ENCODE data around the gene IGF2BP1.
"Not testable (repeated sequence)": the region's sequence is repeated elsewhere in the genome, so short reads cannot be mapped to it uniquely, and the experiment has no call there.

Gene IGF2BP1

GRCh38 chr17:49002331-49002730, 5.1 kb downstream of the IGF2BP1 start:
- TF ChIP-seq CTCF (IDR thresholded peaks at IDR 0.05; ENCODE audit: insufficient read depth, missing control alignments): no peak
- FAIRE-seq: no peak
- DNase-seq (ENCODE audit: insufficient read length, low spot score): no peak

GRCh38 chr17:49002766-49003165, 5.6 kb downstream of the IGF2BP1 start:
- DNase-seq (ENCODE audit: insufficient read length, low spot score) (no peak), FAIRE-seq (no peak)
- no peak for TF ChIP-seq CTCF (IDR thresholded peaks at IDR 0.05; ENCODE audit: insufficient read depth, missing control alignments)

GRCh38 chr17:49003557-49004511, 6.6 kb downstream of the IGF2BP1 start:
- no peak for DNase-seq (ENCODE audit: insufficient read length, low spot score)
- TF ChIP-seq CTCF (IDR thresholded peaks at IDR 0.05; ENCODE audit: insufficient read depth, missing control alignments): no peak
- no peak for FAIRE-seq

GRCh38 chr17:49005140-49005539, 8.0 kb downstream of the IGF2BP1 start:
- no peak for DNase-seq (ENCODE audit: insufficient read length, low spot score)
- TF ChIP-seq CTCF (IDR thresholded peaks at IDR 0.05; ENCODE audit: insufficient read depth, missing control alignments): no peak
- no peak for FAIRE-seq

GRCh38 chr17:49008908-49009307, 11.7 kb downstream of the IGF2BP1 start:
- DNase-seq (ENCODE audit: insufficient read length, low spot score); FAIRE-seq: not testable (repeated sequence)

- FAIRE-seq (no peak), DNase-seq (ENCODE audit: insufficient read length, low spot score) (no peak)
- no peak for TF ChIP-seq CTCF (IDR thresholded peaks at IDR 0.05; ENCODE audit: insufficient read depth, missing control alignments)
These were observed 15.6 kb downstream of the IGF2BP1 start for GRCh38 chr17:49012769-49013255.

GRCh38 chr17:49013311-49014213, 16.4 kb downstream of the IGF2BP1 start:
- no peak for TF ChIP-seq CTCF (IDR thresholded peaks at IDR 0.05; ENCODE audit: insufficient read depth, missing control alignments)
- DNase-seq (ENCODE audit: insufficient read length, low spot score) (no peak), FAIRE-seq (no peak)
